ENCODE measurements around the gene RAB8A. TPM values are rescaled to one million over a fixed set of nuclear protein-coding genes. Genes with fewer than 3 reads are reported as not detected.

The RAB8A gene
- total and polyA plus RNA-seq, 9 of the 15 experiments (the other 6 are each of a cell fraction or from before 2014, with no cell fraction given), result 11.2 to 102 (median 53.2) TPM

- H3K4me1 ChIP-seq (replicated peaks in 1 of 2; ENCODE audit: control insufficient read depth in 2 of 2, insufficient read depth in 2 of 2, low read length in 2 of 2), result peaks cover 17 to 21% of the 10 kb centered on the region in 2 experiments; a peak in 4 of 5 replicates
- ATAC-seq (peak; percentile 77), DNase-seq (ENCODE audit: extremely low read depth in 1 of 4, low spot score in 3 of 4) (peak; percentile 72 to 75 (median 74)), FAIRE-seq (peak; percentile 97)
- in situ Hi-C loops (cut with MboI) (no loop called here), intact Hi-C loops (cut with micrococcal nuclease) (no loop called here)
- H4K20me1 ChIP-seq (replicated peaks; ENCODE audit: control insufficient read depth, insufficient read depth, low read length), result no peaks in the 10 kb centered on the region
- H3K4me2 ChIP-seq (ENCODE audit: insufficient read depth, low read length), result no peak overlapping the region
- WGBS (ENCODE audit: insufficient coverage, low coverage, missing lambda C conversion rate), result 58% methylated on average over 2 of the region's 2 CpGs
- no peak overlapping the region for H3K27ac ChIP-seq (ENCODE audit: extremely low read depth, low read depth, low read length)
- peaks cover 2% of the 10 kb centered on the region; the same call in 1 of the 2 replicates for H3K9me3 ChIP-seq (replicated peaks; ENCODE audit: control insufficient read depth, insufficient read depth, low read depth, low read length)
- no peak overlapping the region for H2AFZ ChIP-seq (ENCODE audit: low read depth, low read length)
- no peak overlapping the region for H3K9ac ChIP-seq (ENCODE audit: insufficient read depth in 1 of 2, low read depth in 2 of 2, low read length in 2 of 2)
- H3K9me1 ChIP-seq (ENCODE audit: control insufficient read depth, insufficient read depth, low read length), result no peaks in the 10 kb centered on the region
- H3K27me3 ChIP-seq (ENCODE audit: control insufficient read depth in 2 of 2, insufficient read depth in 2 of 2, low read length in 2 of 2), result 0 out of 5 replicates have a peak, but pooled peaks cover 0 to 3% of the 10 kb centered on the region in 2 experiments
- H3K4me3 ChIP-seq, result no peak overlapping the region
- POLR2A ChIA-PET, result interaction anchor here (0.8 to 1.2 kb wide), 4 partner anchors 10 to 98 kb away, joined by 3 to 4 read pairs (median 3); no protein-coding TSS in a partner anchor
- BruUV-seq (replicated peaks), result no TSS peak
- H3K36me3 ChIP-seq (ENCODE audit: control insufficient read depth, insufficient read depth, low read length), result no peaks in the 10 kb centered on the region
- H3K79me2 ChIP-seq (ENCODE audit: control insufficient read depth, insufficient read depth, low read length), result no peaks in the 10 kb centered on the region
- CTCF ChIA-PET (ENCODE audit: low intra/inter-chr PET ratio), result interaction anchor here (0.8 kb wide), 1 partner anchor 49 kb away, joined by 3 read pairs; the partner anchor contains the start of gene RAB8A
- TF ChIP-seq CBX3 (IDR thresholded peaks at IDR 0.05; ENCODE audit: borderline replicate concordance in 1 of 2, low read length in 2 of 2) (peak in 1 of 2 experiments; percentile 40; a peak in 2 of 3 replicates), SP2 (IDR thresholded peaks at IDR 0.05; ENCODE audit: extremely low read depth, low read depth, low read length, poor library complexity, severe bottlenecking) (no peak), ERF (CRISPR knock-in tag; IDR thresholded peaks at IDR 0.05) (no peak), DACH1 (IDR thresholded peaks at IDR 0.05; ENCODE audit: partially characterized antibody) (peak; percentile 19), ZC3H4 (CRISPR knock-in tag; IDR thresholded peaks at IDR 0.05; ENCODE audit: borderline replicate concordance) (no peak), CEBPZ (IDR thresholded peaks at IDR 0.05; ENCODE audit: borderline replicate concordance, low read depth, low read length) (no peak), CEBPB (tag; IDR thresholded peaks at IDR 0.05) (0 out of 2 replicates have a peak, but pooled peaks have one; percentile 15), CTCF (IDR thresholded peaks at IDR 0.05 in 2 of 3, conservative IDR thresholded peaks at IDR 0.05 in 1 of 3; ENCODE audit: insufficient read depth in 2 of 3, low read depth in 1 of 3, low read length in 3 of 3) (peak; percentile 77 to 93 (median 81)), STAT6 (CRISPR knock-in tag; IDR thresholded peaks at IDR 0.05) (no peak), RAD21 (CRISPR knock-in tag; conservative IDR thresholded peaks at IDR 0.05 in 1 of 2, IDR thresholded peaks at IDR 0.05 in 1 of 2) (peak in 1 of 2 experiments; percentile 38; a peak in 2 of 4 replicates), FOXJ2 (tag; IDR thresholded peaks at IDR 0.05) (no peak), RB1 (IDR thresholded peaks at IDR 0.05; ENCODE audit: low read depth) (peak; percentile 45; the same call in 1 of the 2 replicates)
These were observed 48.9 kb upstream of the RAB8A start for GRCh38 chr19:16062789-16063188.
